ENCODE results near the gene RUNDC1. TPM values are rescaled to one million over a fixed set of nuclear protein-coding genes. Genes with fewer than 3 reads are reported as not detected.

RUNDC1 gene
- total RNA-seq, 1 donor from 2014 or later, result 12.4 TPM

DNA sequence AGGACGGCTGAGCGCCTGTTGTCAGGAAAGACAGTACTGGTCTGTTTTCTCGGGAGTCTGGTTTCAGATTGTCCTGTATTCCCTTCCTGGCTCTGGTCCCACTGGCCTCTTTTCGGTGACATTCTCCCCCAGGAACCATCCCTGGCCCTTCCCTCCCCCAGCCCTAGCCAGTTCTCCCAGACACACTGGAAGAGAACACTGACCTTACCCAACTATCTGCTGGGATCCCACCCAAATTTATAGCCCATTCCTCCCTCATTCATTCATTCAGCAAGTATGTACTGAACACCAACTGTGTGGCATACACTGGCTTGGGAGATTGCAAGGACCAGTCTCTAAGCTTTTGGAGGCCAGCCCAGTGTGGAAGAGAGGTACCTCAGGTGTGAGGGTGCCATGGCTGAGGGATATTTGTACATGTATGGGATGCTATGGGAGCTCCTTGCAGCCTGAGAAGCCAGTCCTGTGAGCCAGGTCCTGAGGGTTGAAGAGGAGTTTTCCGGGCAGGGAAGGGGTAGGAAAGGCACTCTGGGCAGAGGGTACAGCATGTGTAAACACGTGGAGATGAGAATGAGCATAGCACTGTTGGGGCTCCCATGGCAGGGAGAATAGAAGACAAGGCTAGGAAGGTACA, 49.9 kb downstream of the RUNDC1 start:
- DNase-seq (ENCODE audit: low spot score) (no peak), ATAC-seq (no peak)
- intact Hi-C loops (cut with DNase I), result no loop called here

DNA sequence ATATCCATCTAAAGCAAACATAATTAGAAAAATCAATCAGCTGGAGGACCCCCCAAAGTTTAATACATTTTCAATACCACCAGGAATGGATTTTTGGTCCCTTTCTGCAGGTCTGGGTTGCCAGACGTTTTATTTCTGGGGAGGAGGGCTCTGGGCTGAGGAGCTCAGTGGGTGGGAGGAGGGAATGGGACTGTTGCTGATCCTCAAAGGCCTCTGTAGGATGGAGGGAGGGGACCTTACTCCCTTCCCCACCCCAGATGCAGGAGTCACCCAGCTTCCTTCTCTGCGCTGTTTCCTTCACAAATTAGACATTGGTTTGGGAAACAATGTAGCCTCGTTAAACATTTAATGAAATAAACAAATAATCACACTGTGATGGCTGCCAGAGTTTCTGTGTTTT, 51.3 kb downstream of the RUNDC1 start:
- DNase-seq (ENCODE audit: low spot score) (no peak), ATAC-seq (no peak)
- intact Hi-C loops (cut with DNase I), result no loop called here

DNA sequence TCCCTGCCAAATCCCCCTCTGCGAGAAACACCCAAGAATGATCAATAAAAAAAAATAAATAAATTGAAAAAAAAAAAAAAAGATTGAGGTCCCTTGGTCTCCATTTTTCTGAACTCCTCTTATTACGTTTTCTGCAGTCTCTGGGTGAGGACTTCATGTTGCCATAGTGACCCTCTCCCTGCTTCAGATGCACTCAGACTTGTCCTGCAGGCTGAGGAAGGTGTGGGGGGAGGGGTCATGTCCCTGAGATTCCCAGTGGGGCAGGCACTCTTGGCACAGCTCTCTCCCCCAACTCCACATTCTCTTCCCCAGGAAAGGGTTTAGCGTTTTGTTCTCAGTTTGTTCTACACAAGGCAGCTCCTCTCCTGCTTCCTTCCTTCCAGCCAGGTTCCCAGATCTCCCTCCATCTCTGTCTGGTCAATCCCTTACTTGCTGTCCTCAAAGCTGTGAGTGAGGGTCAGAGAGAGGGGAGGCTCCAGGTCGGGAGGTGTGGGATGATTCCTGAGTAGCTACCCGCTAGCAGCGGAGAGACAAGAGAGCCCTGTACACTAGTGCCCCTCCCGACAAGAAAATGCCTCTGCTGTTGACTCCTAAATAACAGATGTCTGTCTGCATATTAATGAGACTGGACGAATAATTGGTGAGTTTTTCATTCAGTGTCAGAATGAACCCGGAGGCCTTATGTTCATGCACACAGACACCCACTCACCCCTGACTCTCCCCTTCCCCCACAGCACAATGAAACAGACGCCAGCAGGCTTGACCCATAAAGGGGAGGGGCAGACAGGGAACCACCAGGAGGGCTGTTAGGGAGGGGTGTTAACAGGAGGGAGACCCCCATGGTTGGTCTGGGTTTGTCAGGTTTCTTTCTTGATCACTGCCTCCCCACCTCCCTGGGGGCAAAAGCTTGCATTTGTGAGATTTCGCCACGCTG, 53.9 kb downstream of the RUNDC1 start:
- DNase-seq (ENCODE audit: low spot score) (no peak), ATAC-seq (no peak)
- intact Hi-C loops (cut with DNase I), result no loop called here

DNA sequence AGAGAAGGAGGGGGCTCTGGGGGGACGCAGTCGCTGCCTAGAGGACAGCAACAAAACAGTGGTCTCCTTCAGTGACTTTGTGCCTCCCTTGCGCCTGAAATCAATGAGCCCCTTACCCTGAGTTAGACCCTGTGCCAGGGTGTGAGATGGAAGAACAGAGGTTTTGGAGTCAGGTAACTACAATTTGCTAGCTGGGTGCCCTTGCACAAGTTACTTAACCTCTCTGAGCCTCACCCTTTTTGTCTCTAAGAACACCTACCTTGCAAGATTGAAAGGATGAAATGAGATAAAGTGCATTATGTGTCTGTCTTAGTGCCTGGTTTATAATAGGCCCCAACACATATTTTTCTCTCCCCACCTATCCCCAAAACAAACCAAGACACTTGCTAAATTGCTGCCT, 54.5 kb downstream of the RUNDC1 start:
- intact Hi-C loops (cut with DNase I), result no loop called here
- ATAC-seq (no peak), DNase-seq (ENCODE audit: low spot score) (no peak)

DNA sequence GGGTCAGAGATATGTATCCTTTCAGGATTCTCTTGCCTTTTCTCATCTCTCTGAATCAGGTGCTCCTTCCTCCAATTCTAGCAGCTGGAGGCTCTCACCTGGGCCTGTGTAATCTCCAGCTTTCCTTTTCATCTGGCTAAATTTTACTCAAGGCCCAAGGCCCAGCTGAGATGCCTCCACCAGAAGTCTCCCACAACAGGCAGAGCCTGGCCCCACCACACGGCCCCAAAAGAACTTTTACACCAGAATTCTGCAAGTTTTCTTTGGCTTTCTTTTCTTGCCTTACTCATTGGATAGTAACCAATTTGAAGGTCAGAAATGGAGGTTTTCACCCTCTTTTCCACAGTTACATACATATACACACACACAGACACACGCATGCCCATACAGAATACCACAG, 59.3 kb downstream of the RUNDC1 start:
- intact Hi-C loops (cut with DNase I), result no loop called here
- ATAC-seq, result no peak

DNA sequence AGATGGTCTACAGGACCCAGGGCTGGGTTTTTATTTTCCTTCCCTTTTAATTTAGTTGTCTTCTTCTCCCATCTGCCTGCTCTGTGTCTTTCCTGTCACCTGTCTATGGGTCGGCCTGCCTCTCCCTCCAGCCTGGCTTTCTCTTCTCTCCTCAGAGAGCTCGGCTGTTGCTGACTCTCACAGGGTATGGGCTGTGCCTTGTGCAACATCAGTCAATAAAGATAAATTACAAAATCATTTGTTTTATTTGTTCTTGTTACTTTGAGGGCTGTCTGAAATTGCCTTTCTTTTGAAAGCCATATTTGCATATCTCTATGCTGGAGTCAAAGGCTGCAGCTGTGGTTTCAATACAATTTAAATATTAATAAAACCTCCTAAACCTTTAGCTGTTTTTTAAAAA, 60.3 kb downstream of the RUNDC1 start:
- DNase-seq (ENCODE audit: low spot score) (no peak), ATAC-seq (no peak)
- intact Hi-C loops (cut with DNase I), result no loop called here

More for the DNA sequence above, 59.3 kb downstream of the RUNDC1 start:
- DNase-seq (ENCODE audit: low spot score), result no peak

DNA sequence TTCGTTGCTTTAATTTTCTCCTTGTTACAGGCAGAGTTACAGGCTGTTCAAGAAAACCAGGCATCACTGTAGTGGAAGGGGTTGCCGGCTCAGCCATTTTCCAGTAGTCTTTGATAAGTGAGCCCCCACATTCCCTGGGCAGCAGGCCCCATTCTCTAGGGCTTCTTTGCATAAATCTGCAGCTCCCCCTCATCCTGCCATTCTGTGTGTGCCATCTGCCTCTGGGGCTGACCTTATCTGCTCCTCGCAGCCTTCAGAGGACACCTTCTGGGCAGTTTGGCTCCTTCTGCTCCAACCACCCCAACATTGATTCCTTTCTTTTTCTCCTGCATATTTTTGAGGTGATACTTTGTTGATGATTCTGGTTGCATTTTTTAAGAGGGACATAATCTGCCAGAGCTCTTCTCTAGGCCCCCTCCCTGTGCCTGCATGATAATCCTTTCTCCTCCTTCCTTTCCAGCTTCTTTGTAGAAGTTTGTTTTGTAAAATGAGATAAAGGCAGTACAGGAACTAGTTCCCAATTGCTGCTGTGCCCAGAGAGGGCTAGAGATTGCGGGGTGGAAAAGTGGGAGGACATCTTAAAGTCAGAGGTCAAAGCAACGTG, 61.8 kb downstream of the RUNDC1 start:
- DNase-seq (ENCODE audit: low spot score) (no peak), ATAC-seq (no peak)
- intact Hi-C loops (cut with DNase I), result no loop called here

Other genes starting within 250 kb of the RUNDC1 start
- 105 TPM for gene EZH1, start 235.5 kb upstream of the RUNDC1 start, total RNA-seq
- gene RAMP2, start 219.3 kb upstream of the RUNDC1 start, total RNA-seq, result 67.5 TPM
- gene VPS25, start 207.1 kb upstream of the RUNDC1 start, total RNA-seq, result 24.8 TPM
- gene WNK4, start 200.0 kb upstream of the RUNDC1 start, total RNA-seq, result 1.4 TPM
- 36.1 TPM for gene COA3, start 181.9 kb upstream of the RUNDC1 start, total RNA-seq
- gene CNTD1, start 181.7 kb upstream of the RUNDC1 start, total RNA-seq, result 1.1 TPM
- gene BECN1, start 156.3 kb upstream of the RUNDC1 start, total RNA-seq, result 80.9 TPM
- 54.5 TPM for gene PSME3, start 147.2 kb upstream of the RUNDC1 start, total RNA-seq
- gene AOC2, start 136.0 kb upstream of the RUNDC1 start, total RNA-seq, result 1.6 TPM
- 61.7 TPM for gene AOC3, start 129.4 kb upstream of the RUNDC1 start, total RNA-seq
- not detected for gene G6PC1, start 79.8 kb upstream of the RUNDC1 start, total RNA-seq
- 40.7 TPM for gene AARSD1, start 16.1 kb upstream of the RUNDC1 start, total RNA-seq
- gene PTGES3L, start 485 bp upstream of the RUNDC1 start, total RNA-seq, result 0.40 TPM
- gene RPL27, start 17.9 kb downstream of the RUNDC1 start, total RNA-seq, result 743 TPM
- gene IFI35, start 26.2 kb downstream of the RUNDC1 start, total RNA-seq, result 28.1 TPM
- gene VAT1, start 41.8 kb downstream of the RUNDC1 start, total RNA-seq, result 288 TPM
- gene RND2, start 44.7 kb downstream of the RUNDC1 start, total RNA-seq, result 3.4 TPM
- gene BRCA1, start 144.8 kb downstream of the RUNDC1 start, total RNA-seq, result 8.3 TPM
- 86.1 TPM for gene NBR1, start 190.6 kb downstream of the RUNDC1 start, total RNA-seq
- gene TMEM106A, start 231.3 kb downstream of the RUNDC1 start, total RNA-seq, result 25.5 TPM
- 0.62 TPM for gene CCDC200, start 248.1 kb downstream of the RUNDC1 start, total RNA-seq

Data from sciatic nerve (tissue), 2 donors.